ENCODE results near the gene RNF20. TPM values are rescaled to one million over a fixed set of nuclear protein-coding genes. Genes with fewer than 3 reads are reported as not detected.

Gene RNF20
- total and polyA plus RNA-seq, 2 of the 13 experiments (the other 11 are each of a cell fraction or from before 2014, with no cell fraction given): 12.7 to 37.6 TPM

GRCh38 chr9:101508211-101508610 is 25.4 kb upstream of the RNF20 start:
- no peak overlapping the region for H3K4me3 ChIP-seq (replicated peaks in 1 of 3; ENCODE audit: insufficient read depth in 1 of 3, low read depth in 2 of 3, low read length in 3 of 3)
- H4K20me1 ChIP-seq (ENCODE audit: insufficient read depth, low read length): no peaks in the 10 kb centered on the region
- FAIRE-seq: no peak
- H3K79me2 ChIP-seq (ENCODE audit: insufficient read depth, low read length): no peaks in the 10 kb centered on the region
- no peak overlapping the region for H3K4me2 ChIP-seq (ENCODE audit: low read depth, low read length)
- no peak for TF ChIP-seq RXRA (CRISPR knock-in tag; IDR thresholded peaks at IDR 0.05)
- TF ChIP-seq ZBTB7A (CRISPR knock-in tag; IDR thresholded peaks at IDR 0.05): no peak
- TF ChIP-seq, protein P1, sequence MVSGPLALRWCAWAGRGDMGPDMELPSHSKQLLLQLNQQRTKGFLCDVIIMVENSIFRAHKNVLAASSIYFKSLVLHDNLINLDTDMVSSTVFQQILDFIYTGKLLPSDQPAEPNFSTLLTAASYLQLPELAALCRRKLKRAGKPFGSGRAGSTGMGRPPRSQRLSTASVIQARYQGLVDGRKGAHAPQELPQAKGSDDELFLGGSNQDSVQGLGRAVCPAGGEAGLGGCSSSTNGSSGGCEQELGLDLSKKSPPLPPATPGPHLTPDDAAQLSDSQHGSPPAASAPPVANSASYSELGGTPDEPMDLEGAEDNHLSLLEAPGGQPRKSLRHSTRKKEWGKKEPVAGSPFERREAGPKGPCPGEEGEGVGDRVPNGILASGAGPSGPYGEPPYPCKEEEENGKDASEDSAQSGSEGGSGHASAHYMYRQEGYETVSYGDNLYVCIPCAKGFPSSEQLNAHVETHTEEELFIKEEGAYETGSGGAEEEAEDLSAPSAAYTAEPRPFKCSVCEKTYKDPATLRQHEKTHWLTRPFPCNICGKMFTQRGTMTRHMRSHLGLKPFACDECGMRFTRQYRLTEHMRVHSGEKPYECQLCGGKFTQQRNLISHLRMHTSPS (CRISPR knock-in tag; IDR thresholded peaks at IDR 0.05; ENCODE audit: low read depth): no peak
- TF ChIP-seq ZNF589 (CRISPR knock-in tag; conservative IDR thresholded peaks at IDR 0.05): no peak
- no peak for TF ChIP-seq SATB2 (CRISPR knock-in tag; IDR thresholded peaks at IDR 0.05)
- no peak for TF ChIP-seq ZNF335 (CRISPR knock-in tag; IDR thresholded peaks at IDR 0.05)
- no peak for TF ChIP-seq ZSCAN20 (CRISPR knock-in tag; IDR thresholded peaks at IDR 0.05; ENCODE audit: borderline replicate concordance)
- TF ChIP-seq TEAD2 (CRISPR knock-in tag; IDR thresholded peaks at IDR 0.05): no peak
- TF ChIP-seq PHF21A (CRISPR knock-in tag; IDR thresholded peaks at IDR 0.05): no peak
- TF ChIP-seq, protein P2, sequence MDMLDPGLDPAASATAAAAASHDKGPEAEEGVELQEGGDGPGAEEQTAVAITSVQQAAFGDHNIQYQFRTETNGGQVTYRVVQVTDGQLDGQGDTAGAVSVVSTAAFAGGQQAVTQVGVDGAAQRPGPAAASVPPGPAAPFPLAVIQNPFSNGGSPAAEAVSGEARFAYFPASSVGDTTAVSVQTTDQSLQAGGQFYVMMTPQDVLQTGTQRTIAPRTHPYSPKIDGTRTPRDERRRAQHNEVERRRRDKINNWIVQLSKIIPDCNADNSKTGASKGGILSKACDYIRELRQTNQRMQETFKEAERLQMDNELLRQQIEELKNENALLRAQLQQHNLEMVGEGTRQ (IDR thresholded peaks at IDR 0.05; ENCODE audit: low read depth, low read length): no peak
- TF ChIP-seq, protein P2 (CRISPR knock-in tag; IDR thresholded peaks at IDR 0.05; ENCODE audit: borderline replicate concordance): no peak
- no peak for TF ChIP-seq ZC3H4 (CRISPR knock-in tag; IDR thresholded peaks at IDR 0.05; ENCODE audit: borderline replicate concordance)
- no peak for TF ChIP-seq ZNF644 (CRISPR knock-in tag; IDR thresholded peaks at IDR 0.05; ENCODE audit: low read depth)
- TF ChIP-seq IKZF4 (CRISPR knock-in tag; IDR thresholded peaks at IDR 0.05; ENCODE audit: borderline replicate concordance, low read depth, not compliant biosample characterization): no peak
- TF ChIP-seq ZNF274 (CRISPR knock-in tag; IDR thresholded peaks at IDR 0.05): no peak
- no peak for TF ChIP-seq NBN (conservative IDR thresholded peaks at IDR 0.05)
- no peak for TF ChIP-seq ZNF703 (CRISPR knock-in tag; IDR thresholded peaks at IDR 0.05; ENCODE audit: borderline replicate concordance)
- TF ChIP-seq, protein P3, sequence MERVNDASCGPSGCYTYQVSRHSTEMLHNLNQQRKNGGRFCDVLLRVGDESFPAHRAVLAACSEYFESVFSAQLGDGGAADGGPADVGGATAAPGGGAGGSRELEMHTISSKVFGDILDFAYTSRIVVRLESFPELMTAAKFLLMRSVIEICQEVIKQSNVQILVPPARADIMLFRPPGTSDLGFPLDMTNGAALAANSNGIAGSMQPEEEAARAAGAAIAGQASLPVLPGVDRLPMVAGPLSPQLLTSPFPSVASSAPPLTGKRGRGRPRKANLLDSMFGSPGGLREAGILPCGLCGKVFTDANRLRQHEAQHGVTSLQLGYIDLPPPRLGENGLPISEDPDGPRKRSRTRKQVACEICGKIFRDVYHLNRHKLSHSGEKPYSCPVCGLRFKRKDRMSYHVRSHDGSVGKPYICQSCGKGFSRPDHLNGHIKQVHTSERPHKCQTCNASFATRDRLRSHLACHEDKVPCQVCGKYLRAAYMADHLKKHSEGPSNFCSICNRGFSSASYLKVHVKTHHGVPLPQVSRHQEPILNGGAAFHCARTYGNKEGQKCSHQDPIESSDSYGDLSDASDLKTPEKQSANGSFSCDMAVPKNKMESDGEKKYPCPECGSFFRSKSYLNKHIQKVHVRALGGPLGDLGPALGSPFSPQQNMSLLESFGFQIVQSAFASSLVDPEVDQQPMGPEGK (CRISPR knock-in tag; IDR thresholded peaks at IDR 0.05): no peak
- TF ChIP-seq ZNF205 (CRISPR knock-in tag; IDR thresholded peaks at IDR 0.05): no peak
- TF ChIP-seq HBP1 (CRISPR knock-in tag; IDR thresholded peaks at IDR 0.05; ENCODE audit: low read depth): no peak
- no peak for DNase-seq (ENCODE audit: low spot score)
- CTCF ChIA-PET (ENCODE audit: low intra/inter-chr PET ratio, low total read pairs): no interaction called here
- in situ Hi-C loops (cut with HindIII; ENCODE audit: extremely low pct_ligation_motif_present, low pct_unique_long_range_greater_than_20kb) (no loop called here), intact Hi-C loops (cut with micrococcal nuclease; ENCODE audit: unreplicated experiment) (no loop called here)
- no peak overlapping the region for H3K9ac ChIP-seq (ENCODE audit: insufficient read depth, low read depth, low read length)
- peaks cover 0 to 6% of the 10 kb centered on the region in 2 experiments; a peak in 1 of 5 replicates for H3K27me3 ChIP-seq (ENCODE audit: control insufficient read depth in 1 of 2, insufficient read depth in 2 of 2, low read length in 2 of 2)
- H3K9me3 ChIP-seq (ENCODE audit: low read length): no peaks in the 10 kb centered on the region
- ATAC-seq: no peak
- H2AFZ ChIP-seq (ENCODE audit: low read length): no peak overlapping the region
- 34% methylated on average over 5 of the region's 5 CpGs for WGBS (ENCODE audit: low lambda C conversion rate)
- H3K36me3 ChIP-seq (replicated peaks in 1 of 2; ENCODE audit: control insufficient read depth in 1 of 2, insufficient read depth in 2 of 2, low read length in 2 of 2): no peaks in the 10 kb centered on the region
- BruUV-seq (replicated peaks): no TSS peak
- POLR2A ChIA-PET: no interaction called here
- no peak overlapping the region for H3K27ac ChIP-seq (ENCODE audit: extremely low read length, insufficient read depth, low read length)
- H3K4me1 ChIP-seq (ENCODE audit: insufficient read depth, low read length): peaks cover 9% of the 10 kb centered on the region

Measured in HepG2 (cell line).